CD4-positive, alpha-beta T cell treated with Interleukin-12 subunit alpha and Interleukin-12 subunit beta, for 1 hour (primary cell): ENCODE measurements around the gene SLC25A25.

Source experiments
- DNase-seq: peaks from one replicate; pipeline ENCODE4 v3.0.0-alpha.2; 2020

Gene SLC25A25

GRCh38 chr9:128114326-128115186, 46.5 kb downstream of the SLC25A25 start:
- no peak for DNase-seq

GRCh38 chr9:128115187-128116103, 47.4 kb downstream of the SLC25A25 start:
- DNase-seq, result peak; percentile 27

- no peak for DNase-seq
Measured at GRCh38 chr9:128116104-128117083, 48.4 kb downstream of the SLC25A25 start.

GRCh38 chr9:128117613-128118471, 49.8 kb downstream of the SLC25A25 start:
- DNase-seq, result peak; percentile 94

- DNase-seq, result no peak
Measured at GRCh38 chr9:128118472-128118857, 50.4 kb downstream of the SLC25A25 start.

- DNase-seq, result no peak
Measured at GRCh38 chr9:128118971-128119665, 51.1 kb downstream of the SLC25A25 start.

- DNase-seq, result no peak
Measured at GRCh38 chr9:128120061-128120740, 52.2 kb downstream of the SLC25A25 start.

GRCh38 chr9:128120741-128121465, 52.9 kb downstream of the SLC25A25 start:
- no peak for DNase-seq

- DNase-seq, result no peak
Measured at GRCh38 chr9:128121466-128121810, 53.4 kb downstream of the SLC25A25 start.

- no peak for DNase-seq
Measured at GRCh38 chr9:128121924-128122808, 54.1 kb downstream of the SLC25A25 start.

- no peak for DNase-seq
Measured at GRCh38 chr9:128122809-128123175, 54.8 kb downstream of the SLC25A25 start.

GRCh38 chr9:128123451-128124080, 55.5 kb downstream of the SLC25A25 start:
- no peak for DNase-seq

GRCh38 chr9:128124451-128124850, 56.4 kb downstream of the SLC25A25 start:
- DNase-seq, result no peak

GRCh38 chr9:128124873-128125579, 57.0 kb downstream of the SLC25A25 start:
- DNase-seq, result peak; percentile 50

- no peak for DNase-seq
Measured at GRCh38 chr9:128125580-128126354, 57.7 kb downstream of the SLC25A25 start.

GRCh38 chr9:128127568-128127989, 59.5 kb downstream of the SLC25A25 start, which contains the start of gene PTGES2:
TSS of gene PTGES2 (minus strand) at chr9:128127729. CDS start at chr9:128127717, 12 bp downstream.
- DNase-seq, result peak; percentile 86
